Activated CD4-positive, alpha-beta T cell treated with anti-CD3 and anti-CD28 coated beads, Interleukin-2, amount 10 ng/mL, durations not matched to agents 7 days and 5 days (primary cell): ENCODE measurements around the gene RPS6KA2. TPM values are rescaled to one million over a fixed set of nuclear protein-coding genes. Genes with fewer than 3 reads are reported as not detected.

Experiments used
- CTCF ChIA-PET: fragments of 350-600 bp; sonication (Branson Sonifier 250); formaldehyde crosslinking; loops from one replicate; lab custom pipeline; 2021; ENCODE audit warnings: antibody characterized with exemption; lab: Charles Lee
- POLR2A ChIA-PET: fragments of 350-600 bp; sonication (Branson Sonifier 250); formaldehyde crosslinking; loops from one replicate; lab custom pipeline; 2021; ENCODE audit warnings: antibody characterized with exemption; lab: Charles Lee
- DNase-seq: peaks from one replicate; pipeline ENCODE4 v3.0.0-alpha.2; 2020
- H3K27ac Mint-ChIP-seq: one replicate; pipeline ENCODE4 v1.8.0; 2021; ENCODE audit warnings: mild to moderate bottlenecking, moderate library complexity, mixed read lengths
- H3K27me3 Mint-ChIP-seq: one replicate; pipeline ENCODE4 v1.8.0; 2021; ENCODE audit warnings: mixed read lengths
- H3K36me3 Mint-ChIP-seq: one replicate; pipeline ENCODE4 v1.8.0; 2021; ENCODE audit warnings: low read depth, mixed read lengths
- H3K4me1 Mint-ChIP-seq: one replicate; pipeline ENCODE4 v1.8.0; 2021; ENCODE audit warnings: mixed read lengths
- H3K4me3 Mint-ChIP-seq: one replicate; pipeline ENCODE4 v1.8.0; 2021; ENCODE audit warnings: mild to moderate bottlenecking, moderate library complexity, mixed read lengths
- H3K9me3 Mint-ChIP-seq: one replicate; pipeline ENCODE4 v1.8.0; 2021; ENCODE audit warnings: mixed read lengths
- total RNA-seq, 2 experiments: library from RNA; stranded (reverse); gene quantifications; one replicate each; pipeline ENCODE4 v1.2.3, GENCODE V29; 2021

Gene RPS6KA2
- 1 to 10 TPM; 3.6 to 4.0 TPM for total RNA-seq

GRCh38 chr6:166627033-166627874 lies at the start of gene RPS6KA2:
Gene RPS6KA2, minus strand, starts transcription at chr6:166627251. Its CDS starts 232 bp downstream, at chr6:166627019.
- POLR2A ChIA-PET: no interaction called here
- CTCF ChIA-PET: interaction anchor here (0.7 to 1.6 kb wide), 2 partner anchors 49 to 246 kb away, joined by 3 read pairs; no protein-coding TSS in a partner anchor
- peaks cover 34% of the 10 kb centered on the region for H3K27me3 Mint-ChIP-seq
- peak within 1 kb of the TSS; percentile 94 for H3K27ac Mint-ChIP-seq
- peaks cover 24% of the 10 kb centered on the region for H3K4me1 Mint-ChIP-seq
- no peaks in the 10 kb centered on the region for H3K9me3 Mint-ChIP-seq
- H3K4me3 Mint-ChIP-seq: peak within 1 kb of the TSS; percentile 89
- H3K36me3 Mint-ChIP-seq: no peaks in the 10 kb centered on the region
- peak; percentile 100 for DNase-seq

GRCh38 chr6:166676270-166676860 lies 49.3 kb upstream of the RPS6KA2 start:
- CTCF ChIA-PET: interaction anchor here (0.6 kb wide), 1 partner anchor 26 kb away, joined by 3 read pairs; no protein-coding TSS in a partner anchor
- POLR2A ChIA-PET: no interaction called here
- H3K36me3 Mint-ChIP-seq: no peaks in the 10 kb centered on the region

GRCh38 chr6:166675736-166676135 lies 48.7 kb upstream of the RPS6KA2 start:
- no peaks in the 10 kb centered on the region for H3K36me3 Mint-ChIP-seq
- peaks cover 16% of the 10 kb centered on the region for H3K27me3 Mint-ChIP-seq
- no peak overlapping the region for H3K27ac Mint-ChIP-seq
- POLR2A ChIA-PET: no interaction called here
- no peak for DNase-seq
- H3K4me1 Mint-ChIP-seq: peaks cover 3% of the 10 kb centered on the region
- no peaks in the 10 kb centered on the region for H3K9me3 Mint-ChIP-seq
- no peak overlapping the region for H3K4me3 Mint-ChIP-seq
- CTCF ChIA-PET: no interaction called here

More at GRCh38 chr6:166676270-166676860, 49.3 kb upstream of the RPS6KA2 start:
- no peak overlapping the region for H3K27ac Mint-ChIP-seq
- H3K9me3 Mint-ChIP-seq: no peaks in the 10 kb centered on the region
- peaks cover 12% of the 10 kb centered on the region for H3K27me3 Mint-ChIP-seq
- no peak overlapping the region for H3K4me3 Mint-ChIP-seq
- peaks cover 3% of the 10 kb centered on the region for H3K4me1 Mint-ChIP-seq
- DNase-seq: no peak

GRCh38 chr6:166673309-166673708 lies 46.3 kb upstream of the RPS6KA2 start:
- peaks cover 3% of the 10 kb centered on the region for H3K4me1 Mint-ChIP-seq
- POLR2A ChIA-PET: no interaction called here
- H3K4me3 Mint-ChIP-seq: no peak overlapping the region
- peaks cover 16% of the 10 kb centered on the region for H3K27me3 Mint-ChIP-seq
- CTCF ChIA-PET: no interaction called here
- no peak overlapping the region for H3K27ac Mint-ChIP-seq
- H3K9me3 Mint-ChIP-seq: no peaks in the 10 kb centered on the region
- no peak for DNase-seq
- H3K36me3 Mint-ChIP-seq: no peaks in the 10 kb centered on the region

GRCh38 chr6:166672624-166673206 lies 45.7 kb upstream of the RPS6KA2 start:
- Mint-ChIP-seq H3K27me3 (peaks cover 16% of the 10 kb centered on the region), H3K4me1 (peaks cover 3% of the 10 kb centered on the region), H3K4me3 (no peak overlapping the region), H3K9me3 (no peaks in the 10 kb centered on the region), H3K27ac (no peak overlapping the region), H3K36me3 (no peaks in the 10 kb centered on the region)
- DNase-seq: no peak
- POLR2A ChIA-PET: no interaction called here
- CTCF ChIA-PET: no interaction called here

GRCh38 chr6:166672146-166672545 lies 45.1 kb upstream of the RPS6KA2 start:
- no peaks in the 10 kb centered on the region for H3K36me3 Mint-ChIP-seq
- no peak overlapping the region for H3K27ac Mint-ChIP-seq
- POLR2A ChIA-PET: no interaction called here

GRCh38 chr6:166671434-166672081 lies 44.5 kb upstream of the RPS6KA2 start:
- no peak for DNase-seq
- no peak overlapping the region for H3K4me3 Mint-ChIP-seq
- H3K4me1 Mint-ChIP-seq: peaks cover 3% of the 10 kb centered on the region
- ChIA-PET CTCF (interaction anchor here (0.6 kb wide), 1 partner anchor 10 kb away, joined by 5 read pairs; no protein-coding TSS in a partner anchor), POLR2A (no interaction called here)
- no peaks in the 10 kb centered on the region for H3K9me3 Mint-ChIP-seq
- no peak overlapping the region for H3K27ac Mint-ChIP-seq
- H3K36me3 Mint-ChIP-seq: no peaks in the 10 kb centered on the region
- peaks cover 16% of the 10 kb centered on the region for H3K27me3 Mint-ChIP-seq

More at GRCh38 chr6:166672146-166672545, 45.1 kb upstream of the RPS6KA2 start:
- no peaks in the 10 kb centered on the region for H3K9me3 Mint-ChIP-seq
- CTCF ChIA-PET: interaction anchor here (0.6 kb wide), 1 partner anchor 9 kb away, joined by 5 read pairs; no protein-coding TSS in a partner anchor
- DNase-seq: no peak
- H3K4me3 Mint-ChIP-seq: no peak overlapping the region
- H3K27me3 Mint-ChIP-seq: peaks cover 16% of the 10 kb centered on the region
- H3K4me1 Mint-ChIP-seq: peaks cover 3% of the 10 kb centered on the region

GRCh38 chr6:166670894-166671293 lies 43.8 kb upstream of the RPS6KA2 start:
- Mint-ChIP-seq H3K27ac (no peak overlapping the region), H3K4me3 (no peak overlapping the region), H3K9me3 (no peaks in the 10 kb centered on the region), H3K36me3 (no peaks in the 10 kb centered on the region), H3K4me1 (peaks cover 3% of the 10 kb centered on the region), H3K27me3 (peaks cover 16% of the 10 kb centered on the region)
- POLR2A ChIA-PET: no interaction called here
- CTCF ChIA-PET: no interaction called here
- no peak for DNase-seq

- DNase-seq: no peak
- ChIA-PET CTCF (interaction anchor here (0.7 kb wide), 1 partner anchor 386 kb away, joined by 3 read pairs; no protein-coding TSS in a partner anchor), POLR2A (no interaction called here)
- Mint-ChIP-seq H3K36me3 (no peaks in the 10 kb centered on the region), H3K27ac (no peak overlapping the region), H3K27me3 (peaks cover 16% of the 10 kb centered on the region), H3K4me1 (peaks cover 3% of the 10 kb centered on the region), H3K9me3 (no peaks in the 10 kb centered on the region), H3K4me3 (no peak overlapping the region)
These were observed 43.0 kb upstream of the RPS6KA2 start for GRCh38 chr6:166670013-166670412.

- no peaks in the 10 kb centered on the region for H3K9me3 Mint-ChIP-seq
- peaks cover 16% of the 10 kb centered on the region for H3K27me3 Mint-ChIP-seq
- ChIA-PET POLR2A (interaction anchor here (0.5 kb wide), 1 partner anchor 8 kb away, joined by 3 read pairs; no protein-coding TSS in a partner anchor), CTCF (interaction anchor here (1.2 kb wide), 1 partner anchor 10 kb away, joined by 3 read pairs; no protein-coding TSS in a partner anchor)
- no peaks in the 10 kb centered on the region for H3K36me3 Mint-ChIP-seq
- no peak overlapping the region for H3K4me3 Mint-ChIP-seq
- H3K4me1 Mint-ChIP-seq: peaks cover 8% of the 10 kb centered on the region
- no peak overlapping the region for H3K27ac Mint-ChIP-seq
- no peak for DNase-seq
These were observed 41.0 kb upstream of the RPS6KA2 start for GRCh38 chr6:166667796-166668610.

- H3K4me1 Mint-ChIP-seq: peaks cover 7% of the 10 kb centered on the region
- DNase-seq: no peak
- no peaks in the 10 kb centered on the region for H3K9me3 Mint-ChIP-seq
- H3K4me3 Mint-ChIP-seq: no peak overlapping the region
- POLR2A ChIA-PET: no interaction called here
- CTCF ChIA-PET: no interaction called here
- no peak overlapping the region for H3K27ac Mint-ChIP-seq
- peaks cover 2% of the 10 kb centered on the region for H3K27me3 Mint-ChIP-seq
- H3K36me3 Mint-ChIP-seq: no peaks in the 10 kb centered on the region
These were observed 37.1 kb upstream of the RPS6KA2 start for GRCh38 chr6:166664135-166664534.

- no peak for DNase-seq
- POLR2A ChIA-PET: no interaction called here
- no peak overlapping the region for H3K27ac Mint-ChIP-seq
- H3K36me3 Mint-ChIP-seq: no peaks in the 10 kb centered on the region
- no peak overlapping the region for H3K4me3 Mint-ChIP-seq
- CTCF ChIA-PET: no interaction called here
- no peaks in the 10 kb centered on the region for H3K9me3 Mint-ChIP-seq
- peaks cover 7% of the 10 kb centered on the region for H3K4me1 Mint-ChIP-seq
- H3K27me3 Mint-ChIP-seq: peaks cover 2% of the 10 kb centered on the region
These were observed 36.5 kb upstream of the RPS6KA2 start for GRCh38 chr6:166663568-166663967.
